Measurements from ENCODE around the gene AMMECR1L.
"Not testable (repeated sequence)": the region's sequence is repeated elsewhere in the genome, so short reads cannot be mapped to it uniquely, and the experiment has no call there.

AMMECR1L gene

DNA sequence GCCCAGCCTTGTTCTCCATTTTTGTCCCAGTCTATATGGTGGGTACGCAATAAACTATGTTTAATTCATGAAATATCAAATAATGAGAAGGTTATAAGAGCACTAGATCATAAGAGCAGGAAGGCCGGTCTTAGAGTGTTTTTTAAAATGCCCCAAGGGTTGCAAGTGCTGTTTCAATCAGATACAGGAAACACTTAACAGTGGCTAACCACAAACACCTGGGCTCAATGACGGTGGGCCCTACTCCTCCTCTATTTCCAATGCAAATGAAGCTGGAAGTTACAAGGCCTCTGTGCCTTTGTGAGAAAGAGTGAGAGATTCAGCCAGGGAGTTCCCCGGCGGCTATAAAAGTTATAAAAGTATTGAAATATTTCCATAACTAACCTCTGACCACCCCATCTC lies 55.9 kb downstream of the AMMECR1L start:
- H3K4me3 ChIP-seq (ENCODE audit: low read length) = no peak overlapping the region
- TF ChIP-seq, protein P1, sequence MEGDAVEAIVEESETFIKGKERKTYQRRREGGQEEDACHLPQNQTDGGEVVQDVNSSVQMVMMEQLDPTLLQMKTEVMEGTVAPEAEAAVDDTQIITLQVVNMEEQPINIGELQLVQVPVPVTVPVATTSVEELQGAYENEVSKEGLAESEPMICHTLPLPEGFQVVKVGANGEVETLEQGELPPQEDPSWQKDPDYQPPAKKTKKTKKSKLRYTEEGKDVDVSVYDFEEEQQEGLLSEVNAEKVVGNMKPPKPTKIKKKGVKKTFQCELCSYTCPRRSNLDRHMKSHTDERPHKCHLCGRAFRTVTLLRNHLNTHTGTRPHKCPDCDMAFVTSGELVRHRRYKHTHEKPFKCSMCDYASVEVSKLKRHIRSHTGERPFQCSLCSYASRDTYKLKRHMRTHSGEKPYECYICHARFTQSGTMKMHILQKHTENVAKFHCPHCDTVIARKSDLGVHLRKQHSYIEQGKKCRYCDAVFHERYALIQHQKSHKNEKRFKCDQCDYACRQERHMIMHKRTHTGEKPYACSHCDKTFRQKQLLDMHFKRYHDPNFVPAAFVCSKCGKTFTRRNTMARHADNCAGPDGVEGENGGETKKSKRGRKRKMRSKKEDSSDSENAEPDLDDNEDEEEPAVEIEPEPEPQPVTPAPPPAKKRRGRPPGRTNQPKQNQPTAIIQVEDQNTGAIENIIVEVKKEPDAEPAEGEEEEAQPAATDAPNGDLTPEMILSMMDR (conservative IDR thresholded peaks at IDR 0.05; ENCODE audit: low read depth, low read length) = no peak
- DNase-seq (ENCODE audit: low read depth) = no peak

DNA sequence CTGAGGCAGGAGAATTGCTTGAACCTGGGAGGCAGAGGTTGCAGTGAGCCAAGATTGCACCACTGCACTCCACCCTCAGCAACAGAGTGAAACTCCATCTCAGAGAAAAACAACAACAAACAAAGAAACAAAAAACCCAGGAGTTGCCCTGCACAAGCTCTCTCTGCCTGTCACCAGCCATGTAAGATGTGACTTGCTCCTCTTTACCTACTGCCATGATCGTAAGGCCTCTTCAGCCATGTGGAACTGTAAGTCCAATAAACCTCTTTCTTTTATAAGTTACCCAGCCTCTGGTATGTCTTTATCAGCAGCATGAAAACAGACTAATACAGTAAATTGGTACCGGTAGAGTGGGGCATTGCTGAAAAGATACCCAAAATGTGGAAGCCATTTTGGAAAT lies 59.0 kb downstream of the AMMECR1L start:
- not testable (repeated sequence) for H3K4me3 ChIP-seq (ENCODE audit: low read length); DNase-seq (ENCODE audit: low read depth)

DNA sequence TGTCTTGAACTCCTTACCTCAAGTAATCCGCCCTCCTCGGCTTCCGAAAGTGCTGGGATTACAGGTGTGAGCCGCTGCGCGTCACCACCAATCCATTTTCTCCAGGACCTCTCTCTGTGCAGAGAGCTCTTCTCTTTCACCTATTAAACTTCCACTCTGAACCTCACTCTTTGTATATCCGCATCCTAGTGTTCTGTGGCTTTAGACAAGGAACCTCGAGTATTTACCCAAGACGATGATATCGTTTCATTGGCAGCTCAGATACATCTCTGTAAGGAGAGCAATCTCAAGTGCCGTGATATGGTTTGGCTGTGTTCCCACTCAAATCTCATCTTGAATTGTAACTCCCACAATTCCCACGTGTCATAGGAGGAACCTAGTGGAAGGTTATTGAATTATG lies 59.7 kb downstream of the AMMECR1L start:
- TF ChIP-seq, protein P1 (conservative IDR thresholded peaks at IDR 0.05; ENCODE audit: low read depth, low read length) = no peak
- DNase-seq (ENCODE audit: low read depth) = no peak
- H3K4me3 ChIP-seq (ENCODE audit: low read length) = no peak overlapping the region

DNA sequence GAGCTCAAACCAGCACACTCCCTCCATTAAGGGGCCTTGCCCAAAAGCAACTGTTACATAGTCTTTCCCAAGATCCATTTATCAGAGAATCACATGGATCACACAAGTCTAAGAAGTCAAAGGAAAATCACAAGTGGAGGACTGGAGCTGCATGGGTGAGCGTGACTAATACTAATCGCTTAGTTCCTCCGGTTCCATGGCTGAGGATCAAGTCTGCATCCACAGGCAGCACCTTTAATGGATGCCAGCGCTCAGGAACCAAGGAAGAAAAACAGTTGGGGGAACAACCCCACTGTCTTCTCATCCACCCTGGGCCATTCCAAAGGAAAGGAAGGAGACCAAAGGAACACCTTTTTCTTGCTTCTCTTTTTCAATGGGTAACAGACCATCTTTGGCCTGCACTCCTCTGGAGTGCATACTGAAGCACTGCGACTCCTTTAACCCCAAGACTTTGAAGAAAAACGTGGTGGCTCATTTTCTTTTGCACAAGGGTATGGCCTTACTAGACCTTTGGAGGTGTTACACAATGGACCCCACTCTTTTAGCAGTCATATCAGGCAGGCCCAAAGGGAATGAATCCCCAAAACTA lies 65.6 kb downstream of the AMMECR1L start:
- TF ChIP-seq, protein P1 (conservative IDR thresholded peaks at IDR 0.05; ENCODE audit: low read depth, low read length) = no peak
- no peak for DNase-seq (ENCODE audit: low read depth)
- H3K4me3 ChIP-seq (ENCODE audit: low read length) = no peak overlapping the region

DNA sequence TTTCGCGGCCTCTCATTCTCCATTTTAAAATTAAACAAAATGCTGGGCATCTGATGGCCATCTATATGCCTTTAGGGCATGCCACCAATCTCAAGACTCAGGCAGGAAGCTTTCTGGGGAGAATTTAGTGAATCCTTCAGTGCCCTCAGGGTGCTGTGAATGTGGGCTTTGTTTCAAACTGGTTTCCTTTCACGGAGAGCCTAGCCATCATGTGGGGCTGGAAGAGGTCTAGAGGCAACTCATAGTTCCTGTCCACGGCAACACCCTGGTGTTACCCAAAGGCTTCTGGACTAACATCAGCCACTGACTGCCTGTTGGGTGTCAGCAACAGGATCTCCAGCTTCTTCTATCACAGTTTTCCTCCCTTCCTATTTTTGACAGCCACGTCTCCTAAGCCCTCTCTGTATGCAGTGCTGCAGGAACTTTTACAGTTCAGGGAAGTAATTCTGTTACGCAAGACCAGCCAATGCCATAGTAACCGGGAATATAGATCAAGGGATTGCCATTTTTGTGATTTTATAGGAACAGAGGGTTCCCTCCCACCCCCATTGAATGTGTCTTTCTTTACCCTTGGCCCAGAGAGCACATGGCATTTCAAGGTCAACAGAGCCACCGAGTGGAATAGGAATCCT lies 66.8 kb downstream of the AMMECR1L start:
- TF ChIP-seq, protein P1 (conservative IDR thresholded peaks at IDR 0.05; ENCODE audit: low read depth, low read length) = no peak
- no peak overlapping the region for H3K4me3 ChIP-seq (ENCODE audit: low read length)
- DNase-seq (ENCODE audit: low read depth) = no peak

DNA sequence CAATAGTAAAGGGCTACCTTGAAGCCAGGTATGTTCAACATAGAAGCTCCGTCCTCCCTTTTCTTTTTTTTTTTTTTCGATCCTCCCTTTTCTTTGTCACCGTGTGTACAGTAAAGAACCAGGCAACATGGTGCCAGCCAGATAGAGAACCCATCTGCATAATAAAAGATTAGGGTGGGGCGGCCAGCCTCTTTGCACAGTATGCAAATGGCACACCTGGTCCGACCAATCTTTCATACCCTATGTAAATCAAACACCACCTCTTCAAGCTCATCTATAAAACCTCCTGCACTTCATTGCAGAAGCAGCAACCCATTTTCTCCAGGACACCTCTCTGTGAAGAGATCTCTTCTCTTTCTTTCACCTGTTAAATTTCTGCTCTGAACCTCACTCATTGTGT lies 67.5 kb downstream of the AMMECR1L start:
- DNase-seq (ENCODE audit: low read depth) = no peak
- TF ChIP-seq, protein P1 (conservative IDR thresholded peaks at IDR 0.05; ENCODE audit: low read depth, low read length) = no peak
- no peak overlapping the region for H3K4me3 ChIP-seq (ENCODE audit: low read length)

DNA sequence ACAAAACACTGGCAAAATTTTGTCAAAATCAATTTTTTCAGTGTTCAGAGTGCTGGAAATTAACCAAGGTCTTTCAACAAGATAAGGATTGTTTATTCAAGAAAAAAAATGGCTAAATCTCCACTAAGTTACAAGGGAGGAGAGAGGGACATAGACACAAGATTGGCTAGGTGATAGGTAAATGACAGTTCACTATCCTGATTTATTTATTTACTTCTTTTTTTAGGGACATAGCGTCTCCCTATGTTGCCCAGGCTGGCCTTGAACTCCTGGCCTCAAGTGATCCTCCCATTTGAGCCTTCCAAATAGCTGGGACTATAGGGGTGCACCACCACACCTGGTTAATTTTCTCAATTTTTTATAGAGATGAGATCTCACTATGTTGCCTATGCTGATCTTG lies 71.1 kb downstream of the AMMECR1L start:
- TF ChIP-seq, protein P1 (conservative IDR thresholded peaks at IDR 0.05; ENCODE audit: low read depth, low read length) = no peak
- DNase-seq (ENCODE audit: low read depth) = no peak
- no peak overlapping the region for H3K4me3 ChIP-seq (ENCODE audit: low read length)

DNA sequence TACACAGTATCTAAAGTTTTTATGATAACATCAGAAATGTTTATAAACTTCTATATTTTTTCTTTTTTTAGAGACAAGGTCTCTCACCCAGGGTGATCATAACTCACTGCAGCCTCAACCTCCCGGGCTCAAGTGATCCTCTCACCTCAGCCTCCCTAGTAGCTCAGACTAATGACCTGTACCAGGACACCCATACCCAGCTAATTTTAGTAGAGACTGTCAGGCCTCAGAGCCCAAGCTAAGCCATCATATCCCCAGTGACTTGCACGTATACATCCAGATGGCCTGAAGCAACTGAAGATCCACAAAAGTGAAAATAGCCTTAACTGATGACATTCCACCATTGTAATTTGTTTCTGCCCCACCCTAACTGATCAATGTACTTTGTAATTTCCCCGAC lies 73.3 kb downstream of the AMMECR1L start:
- DNase-seq (ENCODE audit: low read depth) = not testable (repeated sequence)

More for the DNA sequence above, 73.3 kb downstream of the AMMECR1L start:
- not testable (repeated sequence) for H3K4me3 ChIP-seq (ENCODE audit: low read length)
